Stimulated activated CD4-positive, alpha-beta T cell treated with anti-CD3 and anti-CD28 coated beads, Interleukin-1b, Interleukin-23, amount 100 ng/mL, for 1 hour (primary cell): ENCODE results near the gene SLC66A3.

ENCODE experiments used
- DNase-seq, 2 donors: peaks; one replicate each; pipeline ENCODE4 v3.0.0-alpha.2; 2020; ENCODE audit warnings: low read depth in 2 of 2

SLC66A3 gene

DNA sequence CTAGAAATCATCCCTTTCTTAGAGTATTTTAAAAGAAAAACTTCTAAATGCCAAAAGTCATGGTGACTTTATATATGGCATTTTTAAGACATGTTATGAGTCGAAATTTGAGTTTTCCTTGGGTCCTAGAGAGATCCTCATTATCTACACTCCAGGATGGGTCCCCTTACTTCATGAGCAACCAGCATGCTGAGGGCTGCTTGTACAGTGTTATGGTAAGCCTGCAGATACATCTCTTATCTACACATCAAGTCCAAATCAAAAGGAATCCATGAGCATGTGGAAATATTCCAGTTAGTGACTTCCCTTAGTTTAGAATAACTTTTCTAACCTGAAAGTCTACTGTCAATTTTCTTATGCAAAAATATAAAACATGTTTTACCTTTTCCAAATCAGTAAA, 58.7 kb downstream of the SLC66A3 start:
- no peak for DNase-seq

DNA sequence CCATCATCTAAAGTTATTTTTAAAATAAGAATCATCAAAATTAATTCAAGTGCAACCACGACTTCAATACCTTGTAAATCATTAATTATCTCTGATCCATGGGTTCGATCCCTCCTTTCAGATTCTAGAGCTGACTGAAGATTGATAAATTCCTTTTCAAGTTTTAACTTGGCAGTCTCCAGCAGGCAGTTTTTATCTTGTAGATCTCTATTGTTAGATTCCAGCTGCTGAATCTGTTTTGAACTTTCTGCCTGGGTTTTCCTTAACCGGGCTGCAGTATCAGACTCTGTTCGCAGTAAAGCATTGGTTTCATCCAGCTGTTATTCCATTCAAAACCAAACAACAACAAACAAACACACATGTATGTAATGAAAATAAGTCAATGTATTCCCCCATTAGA, 59.5 kb downstream of the SLC66A3 start:
- no peak for DNase-seq

DNA sequence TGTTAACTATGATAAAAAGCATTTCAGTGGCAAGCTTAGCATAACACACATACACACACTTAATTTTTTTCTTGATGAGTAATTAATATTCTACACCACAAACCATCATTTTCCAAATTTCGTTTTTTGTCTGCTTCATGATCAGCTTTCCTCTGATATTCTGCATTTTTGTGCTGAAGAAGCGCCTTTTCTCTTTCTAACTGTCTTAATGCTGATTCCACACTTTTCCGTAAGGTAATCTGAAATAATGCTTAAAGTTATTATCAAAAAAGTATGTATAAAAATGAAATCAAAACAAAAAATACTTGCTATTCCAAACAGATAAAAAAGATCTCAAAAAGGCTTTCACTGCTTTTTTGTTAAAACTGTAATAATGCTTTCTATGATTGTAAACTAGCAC, 60.1 kb downstream of the SLC66A3 start:
- no peak for DNase-seq

DNA sequence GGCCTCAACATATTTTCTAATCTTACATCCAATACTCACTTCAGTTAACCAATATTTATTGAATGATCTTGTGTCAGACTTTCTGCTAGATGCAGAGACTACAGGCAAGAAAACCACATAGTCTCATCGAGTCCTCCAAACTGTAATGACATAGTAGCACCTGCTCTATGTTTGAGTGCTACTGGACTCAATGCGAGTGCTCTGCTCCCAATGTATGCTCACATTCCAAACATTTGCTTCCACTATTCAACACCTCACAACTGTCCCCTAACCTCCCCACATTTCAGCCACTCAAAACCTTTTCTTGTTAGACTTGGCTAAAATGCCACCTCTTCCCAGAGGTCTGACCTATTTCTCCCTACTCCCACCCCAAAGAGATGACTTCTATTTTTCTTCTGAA, 65.2 kb downstream of the SLC66A3 start:
- DNase-seq, result no peak

DNA sequence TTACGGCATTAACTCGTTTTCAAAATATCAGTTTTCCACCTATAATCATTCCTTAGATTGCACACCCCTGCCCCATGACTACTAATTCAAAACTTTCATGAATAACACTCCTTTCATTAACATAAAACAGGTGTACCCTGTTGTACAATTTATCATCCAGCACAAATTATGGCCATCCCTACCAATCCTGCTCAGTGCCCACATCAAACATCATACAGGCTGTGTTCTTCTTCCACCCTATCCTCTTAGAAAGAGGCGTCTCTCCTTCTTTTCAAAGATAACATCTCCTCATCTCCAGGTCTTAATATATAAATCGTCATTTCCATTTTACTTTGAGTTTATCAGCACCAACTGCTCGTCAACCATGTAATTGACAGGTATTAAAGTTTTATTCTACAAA, 67.6 kb downstream of the SLC66A3 start:
- no peak for DNase-seq

DNA sequence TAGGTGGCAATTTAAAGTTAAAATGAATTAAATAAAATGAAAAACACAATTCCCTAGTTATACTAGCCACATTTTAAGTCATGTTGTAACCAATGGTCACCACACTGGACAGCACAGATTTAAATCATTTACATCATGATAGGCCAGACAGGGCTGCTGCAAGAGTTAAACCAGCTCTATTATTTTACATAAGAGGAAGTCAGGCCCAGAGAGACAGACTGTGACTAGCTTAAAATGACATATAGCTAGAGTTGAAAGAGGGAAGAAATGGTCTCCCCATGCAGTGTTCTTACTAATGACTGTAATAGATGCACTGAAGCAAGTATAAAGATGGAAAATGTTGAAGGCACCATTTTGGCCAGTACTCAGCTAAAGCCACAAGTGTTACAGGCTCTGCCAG, 69.6 kb downstream of the SLC66A3 start:
- DNase-seq, result no peak

DNA sequence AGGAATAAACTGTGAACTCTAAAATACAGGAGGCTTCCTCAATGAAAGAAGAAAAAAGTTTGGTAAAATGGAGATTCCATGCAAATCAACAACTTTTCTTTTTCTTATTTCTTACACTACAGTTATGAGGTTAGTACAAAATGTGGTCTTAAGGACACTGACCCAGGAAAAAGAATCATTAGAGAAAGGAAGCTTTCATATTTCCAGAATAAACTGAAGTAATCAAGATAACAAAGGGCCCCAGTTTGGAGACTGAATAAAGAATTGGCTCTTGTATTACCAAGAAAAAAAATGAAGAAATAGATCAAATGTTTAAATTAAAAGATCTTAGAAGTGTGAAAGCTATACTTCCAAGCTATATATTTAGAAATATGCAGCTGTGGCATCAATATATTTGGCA, 72.3 kb downstream of the SLC66A3 start:
- DNase-seq, result no peak
